Midbrain (tissue), 1 donor: ENCODE measurements around the gene ATP9A.
"Not testable (repeated sequence)": the region's sequence is repeated elsewhere in the genome, so short reads cannot be mapped to it uniquely, and the experiment has no call there.

ENCODE experiments used
- DNase-seq: peaks from one replicate; lab custom pipeline; 2025; lab: John Stamatoyannopoulos, UW

The ATP9A gene

DNA sequence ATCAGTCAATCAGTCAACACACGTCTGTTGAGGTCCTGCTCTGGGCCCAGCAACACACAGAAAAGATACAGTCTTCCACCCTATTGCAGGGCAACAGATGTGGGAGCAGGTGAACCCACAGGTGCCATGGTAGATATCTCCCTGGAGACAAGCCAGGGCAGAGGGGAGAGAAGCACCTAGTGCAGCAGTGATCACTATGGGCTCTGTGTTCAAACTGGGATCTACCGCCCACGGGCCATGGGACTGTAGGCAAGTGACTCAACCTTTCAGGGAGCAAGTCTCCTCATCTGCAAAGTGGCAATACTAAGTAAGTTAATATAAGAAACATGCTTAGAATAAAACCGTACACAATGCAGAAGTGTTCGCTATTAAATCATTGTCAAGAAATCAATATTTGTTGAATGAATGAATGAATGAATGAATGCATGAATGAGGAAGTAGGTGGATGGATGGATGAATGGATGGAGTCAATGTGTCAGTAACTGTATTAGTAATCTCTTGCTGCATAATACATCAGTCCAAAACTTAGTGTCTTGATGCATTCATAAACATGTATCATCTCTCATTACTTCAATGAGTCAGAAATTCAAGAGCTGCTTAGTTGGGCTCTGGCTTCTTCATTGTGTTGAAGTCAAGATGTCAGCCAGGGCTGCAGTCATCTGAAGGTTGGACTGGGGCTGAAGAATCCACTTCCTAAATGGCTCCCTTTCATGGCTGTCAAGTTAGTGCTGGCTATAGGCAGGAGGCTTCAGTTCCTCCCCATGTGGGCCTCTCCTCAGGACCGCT is 193.7 kb downstream of the ATP9A start:
- DNase-seq = no peak

DNA sequence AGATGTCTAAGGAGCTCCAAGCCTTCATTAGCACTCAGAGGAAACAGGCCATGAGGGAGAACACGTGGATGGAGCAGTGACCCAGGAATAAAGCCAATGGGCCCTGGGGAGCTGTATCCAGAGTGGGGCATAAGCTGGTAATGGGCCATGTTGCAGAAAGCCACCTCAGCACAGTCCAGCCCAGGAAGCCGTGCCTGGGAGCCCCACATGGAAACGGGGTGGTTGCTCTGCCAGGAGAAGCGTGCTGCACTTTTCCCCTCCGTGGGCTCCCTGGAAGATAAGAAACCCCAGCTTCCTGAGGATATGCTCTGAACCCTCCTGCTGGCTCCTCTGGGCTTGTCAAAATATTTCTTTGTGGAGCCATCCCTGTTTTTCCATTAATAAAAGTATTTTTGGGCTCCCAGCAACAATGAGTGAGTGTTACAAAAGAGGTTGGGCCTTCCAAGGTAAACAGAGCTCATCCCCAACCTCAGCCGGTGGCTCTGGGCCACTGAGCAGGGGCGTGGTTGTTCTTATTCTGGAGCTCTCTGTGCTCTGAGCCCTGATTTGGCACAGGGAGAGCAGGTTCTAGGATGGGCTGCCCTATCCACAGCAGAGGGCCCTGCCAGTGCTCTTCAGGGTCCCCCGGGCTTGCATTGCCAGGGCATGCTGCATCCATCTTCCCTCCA is 194.5 kb downstream of the ATP9A start:
- DNase-seq = no peak

DNA sequence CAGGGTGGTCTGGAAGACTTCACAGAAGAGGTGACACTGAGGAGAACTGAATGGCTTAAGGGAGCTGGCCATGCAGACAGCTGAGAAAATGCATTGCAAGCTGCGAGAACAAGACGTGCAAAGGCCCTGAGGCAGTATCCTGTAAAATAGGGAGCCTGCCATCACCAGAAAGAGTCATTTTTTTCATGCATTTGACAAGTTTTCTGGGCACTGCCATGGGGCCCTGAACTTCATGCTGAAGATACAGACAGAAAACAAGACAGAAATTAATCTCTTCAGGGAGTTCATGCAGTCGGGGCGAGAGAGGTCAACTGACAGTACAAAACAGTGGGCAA is 196.8 kb downstream of the ATP9A start:
- DNase-seq = no peak

DNA sequence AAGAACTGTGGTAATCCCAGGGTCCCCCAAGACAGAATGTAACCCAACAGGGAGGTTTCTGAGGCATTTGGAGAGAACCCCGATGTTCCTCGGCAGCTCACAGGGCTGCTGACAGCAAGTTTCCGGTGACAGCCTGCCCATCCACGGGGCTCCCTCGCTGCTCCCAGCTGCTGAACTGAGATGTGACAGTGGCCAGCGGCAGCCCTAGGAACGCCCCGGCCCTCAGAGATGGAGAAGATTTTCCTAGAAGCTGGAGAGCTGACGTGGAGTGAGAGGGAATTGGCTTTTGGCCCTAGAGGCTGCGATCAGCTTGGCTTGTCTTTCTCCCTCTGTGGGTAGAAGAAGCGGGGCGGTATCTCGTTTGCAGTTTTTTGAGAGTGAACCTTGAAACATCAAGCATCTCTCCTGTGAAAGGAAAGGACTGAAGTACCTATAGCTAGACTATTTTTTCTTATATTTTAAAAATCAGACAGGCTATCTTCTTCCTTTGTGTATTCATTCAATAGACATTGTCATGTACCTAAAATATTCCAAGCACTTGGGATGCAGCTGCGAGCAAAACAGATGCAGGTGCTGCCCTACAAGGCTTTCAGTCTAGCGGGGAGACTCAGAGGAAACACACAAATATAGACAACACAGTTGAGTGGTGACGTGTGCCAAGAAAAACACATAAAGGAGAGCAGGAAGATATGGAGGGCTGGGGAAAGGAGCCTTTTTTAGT is 197.3 kb downstream of the ATP9A start:
- no peak for DNase-seq

DNA sequence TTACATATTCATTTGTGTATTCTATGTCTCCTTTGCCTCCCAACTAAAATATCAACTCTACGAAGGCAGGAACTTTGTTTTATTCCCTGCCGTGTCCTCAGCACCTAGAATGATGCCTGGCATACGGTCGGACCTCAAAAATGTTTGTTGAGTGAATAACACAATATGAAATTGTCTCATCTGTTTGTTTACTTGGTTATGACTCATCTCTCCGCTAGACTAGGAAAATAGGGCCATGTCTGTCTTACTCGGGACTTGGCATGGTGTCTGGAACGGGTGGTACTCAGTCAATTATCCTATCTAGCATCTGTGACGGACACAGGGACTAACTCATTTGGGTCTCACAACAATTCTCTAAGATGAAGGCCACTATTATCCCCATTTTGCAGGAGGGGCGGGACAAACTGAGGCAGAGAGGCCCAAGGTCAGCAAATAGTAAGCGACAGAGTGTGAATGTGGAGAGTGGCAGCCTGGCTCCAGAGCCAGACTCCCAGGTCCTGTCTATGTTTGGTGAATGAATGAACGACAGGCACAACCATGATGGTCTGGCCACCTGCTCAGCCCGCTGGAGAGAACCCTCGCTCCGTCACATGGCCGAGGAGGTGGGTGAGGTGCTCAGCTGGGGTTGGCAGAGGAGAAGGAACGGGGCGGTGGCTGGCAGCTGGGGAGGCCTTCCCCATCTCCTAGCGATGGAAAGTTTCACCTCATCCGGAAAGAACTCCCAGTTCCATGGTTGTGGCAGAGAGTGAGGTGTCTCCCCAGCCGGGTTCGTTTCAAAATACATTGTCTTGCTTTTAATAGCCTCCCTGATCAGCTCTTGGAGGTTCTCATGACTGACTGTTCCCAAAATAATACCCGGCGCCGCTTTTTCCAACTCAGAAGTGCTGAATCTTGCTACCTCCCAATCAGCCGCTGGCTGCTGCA is 198.1 kb downstream of the ATP9A start:
- DNase-seq = no peak

DNA sequence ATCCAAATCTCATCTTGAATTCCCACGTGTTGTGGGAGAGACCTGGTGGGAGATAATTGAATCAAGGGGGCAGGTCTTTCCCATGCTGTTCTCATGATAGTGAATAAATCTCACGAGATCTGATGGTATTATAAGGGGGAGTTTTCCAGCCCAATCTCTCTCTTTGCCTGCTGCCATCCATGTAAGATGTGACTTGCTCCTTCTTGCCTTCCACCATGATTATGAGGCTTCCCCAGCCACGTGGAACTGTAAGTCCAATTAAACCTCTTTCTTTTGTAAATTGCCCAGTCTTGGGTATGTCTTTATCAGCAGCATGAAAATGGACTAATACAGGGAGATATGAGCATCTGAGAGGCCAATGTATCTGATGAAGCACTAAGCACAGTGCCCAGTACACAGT is 199.7 kb downstream of the ATP9A start:
- not testable (repeated sequence) for DNase-seq

DNA sequence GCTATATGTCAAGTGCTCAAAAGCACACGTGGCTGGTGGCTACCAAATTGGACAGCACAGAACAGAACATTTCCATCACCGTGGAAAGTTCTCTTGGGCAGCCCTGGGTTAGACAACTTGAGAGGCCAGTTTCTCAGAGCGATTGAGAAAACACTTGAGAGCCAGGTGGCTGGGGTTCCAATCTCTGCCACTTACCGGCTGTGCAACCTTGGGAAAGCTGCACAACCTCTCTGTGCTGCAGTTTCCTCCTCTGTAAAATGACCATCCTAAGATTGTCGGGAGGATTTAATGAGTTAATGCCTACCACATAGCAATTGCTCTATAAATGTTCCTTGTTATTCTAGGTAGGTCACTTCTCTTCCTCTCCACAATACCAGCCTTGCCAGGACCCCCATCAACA is 200.6 kb downstream of the ATP9A start:
- no peak for DNase-seq

DNA sequence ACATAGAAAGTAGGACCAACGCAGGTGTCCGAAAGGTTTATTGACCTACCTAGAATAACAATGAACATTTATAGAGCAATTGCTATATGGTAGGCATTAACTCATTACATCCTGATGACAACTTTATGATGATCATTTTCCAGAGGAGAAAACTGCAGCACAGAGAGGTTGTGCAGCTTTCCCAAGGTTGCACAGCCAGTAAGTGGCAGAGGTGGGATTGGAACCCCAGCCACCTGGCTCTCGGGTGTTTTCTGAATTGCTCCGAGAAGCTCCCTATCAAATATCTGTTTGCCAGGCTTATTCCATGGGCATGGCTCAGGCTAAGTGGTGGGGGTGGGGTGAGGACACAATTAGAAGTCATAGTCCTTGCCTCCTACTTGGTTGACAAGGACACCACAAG is 201.6 kb downstream of the ATP9A start:
- DNase-seq = no peak

DNA sequence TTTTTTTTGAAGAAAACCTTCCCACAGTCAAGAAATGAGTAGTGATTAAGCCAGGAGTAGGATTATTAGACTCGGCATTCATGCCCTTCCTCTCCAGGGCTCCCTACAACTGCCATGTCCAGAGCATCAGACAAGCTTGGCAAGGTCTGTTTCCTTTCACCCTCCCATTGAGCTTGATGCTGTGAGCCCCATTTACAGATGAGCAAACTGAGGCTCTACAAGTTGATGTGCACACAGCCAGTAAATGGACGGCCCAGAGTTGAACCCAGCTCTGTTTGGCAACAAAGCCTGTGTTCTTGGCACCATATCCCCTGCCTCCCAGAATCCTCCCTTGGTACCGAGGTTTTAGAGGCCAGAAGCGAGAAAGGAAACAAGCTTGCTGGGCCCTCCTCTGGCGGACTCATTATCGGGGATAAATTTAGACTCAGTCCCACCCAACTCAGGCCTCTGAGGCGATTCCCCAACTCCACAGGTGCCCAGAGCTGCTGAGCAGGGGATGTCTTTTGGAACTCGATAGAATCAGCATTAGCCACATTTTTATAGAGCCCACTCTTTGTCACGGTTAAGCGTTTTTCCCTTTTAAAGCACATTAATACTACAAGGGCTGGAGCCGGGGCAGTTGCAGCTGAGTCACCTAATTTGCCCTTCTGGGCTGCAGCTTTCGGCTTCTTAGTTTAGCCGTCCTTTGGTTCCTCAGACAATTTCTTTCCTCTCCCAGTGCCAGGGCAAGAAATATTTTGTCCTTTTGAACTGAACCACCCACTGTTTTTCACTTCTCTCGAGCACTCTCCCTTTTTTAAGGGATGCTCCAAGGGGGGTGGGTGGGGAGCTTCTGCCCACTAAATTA is 202.7 kb downstream of the ATP9A start:
- DNase-seq = no peak

DNA sequence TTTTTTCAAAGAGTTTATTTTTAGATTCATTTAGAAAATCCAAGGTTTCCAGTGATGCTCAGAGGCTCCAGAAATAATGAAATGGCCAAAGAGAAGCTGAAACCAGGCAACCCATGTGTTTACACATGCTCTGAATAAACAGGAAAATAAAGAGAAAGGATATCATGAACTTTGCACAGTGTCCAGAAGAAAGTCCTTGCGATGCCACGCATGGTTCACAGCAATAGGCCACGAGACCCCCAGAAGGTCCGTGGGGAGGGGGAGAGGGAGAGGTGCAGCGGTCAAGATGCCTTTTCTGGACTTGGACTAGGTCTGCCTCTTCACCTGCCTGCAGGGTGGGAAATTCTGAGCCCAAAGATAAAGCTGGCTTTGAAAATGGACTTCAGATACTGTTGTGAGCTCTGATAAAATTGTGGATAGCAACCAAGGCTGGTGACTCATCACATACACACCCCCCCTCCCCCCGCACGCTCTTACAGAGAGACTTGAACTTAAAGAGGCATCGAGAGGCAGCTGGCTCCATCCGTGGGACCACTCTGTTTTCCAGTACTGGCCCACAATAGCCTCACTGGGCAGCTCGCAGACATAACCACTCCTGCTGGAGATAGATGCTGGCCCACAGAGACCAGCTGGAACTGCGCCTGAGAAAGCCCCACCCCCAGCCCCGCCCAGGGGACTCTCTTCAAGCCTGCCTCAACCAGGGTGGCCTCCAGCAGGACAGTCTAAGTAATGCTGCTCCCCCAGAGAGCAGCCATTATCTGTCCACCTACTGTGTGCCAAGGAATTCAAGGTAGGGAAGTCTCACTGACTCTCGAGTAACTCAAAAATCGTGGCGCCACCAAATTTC is 204.5 kb downstream of the ATP9A start:
- DNase-seq = no peak

DNA sequence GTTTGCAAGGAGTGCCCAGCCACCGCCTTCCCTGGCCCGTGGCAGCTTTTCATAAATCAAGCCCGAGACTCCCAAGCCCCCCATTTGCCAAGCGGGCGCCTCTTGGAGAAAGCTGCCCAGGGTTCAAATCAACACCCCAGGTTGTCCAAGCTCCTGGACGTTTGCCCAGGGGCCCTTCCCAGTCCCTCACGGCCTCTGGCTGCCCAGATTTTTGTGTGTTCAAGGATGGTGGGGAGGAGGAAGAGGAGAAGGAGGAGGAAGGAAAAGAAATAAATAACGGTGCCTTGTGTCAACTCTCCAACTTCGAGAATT is 205.1 kb downstream of the ATP9A start:
- DNase-seq = no peak

DNA sequence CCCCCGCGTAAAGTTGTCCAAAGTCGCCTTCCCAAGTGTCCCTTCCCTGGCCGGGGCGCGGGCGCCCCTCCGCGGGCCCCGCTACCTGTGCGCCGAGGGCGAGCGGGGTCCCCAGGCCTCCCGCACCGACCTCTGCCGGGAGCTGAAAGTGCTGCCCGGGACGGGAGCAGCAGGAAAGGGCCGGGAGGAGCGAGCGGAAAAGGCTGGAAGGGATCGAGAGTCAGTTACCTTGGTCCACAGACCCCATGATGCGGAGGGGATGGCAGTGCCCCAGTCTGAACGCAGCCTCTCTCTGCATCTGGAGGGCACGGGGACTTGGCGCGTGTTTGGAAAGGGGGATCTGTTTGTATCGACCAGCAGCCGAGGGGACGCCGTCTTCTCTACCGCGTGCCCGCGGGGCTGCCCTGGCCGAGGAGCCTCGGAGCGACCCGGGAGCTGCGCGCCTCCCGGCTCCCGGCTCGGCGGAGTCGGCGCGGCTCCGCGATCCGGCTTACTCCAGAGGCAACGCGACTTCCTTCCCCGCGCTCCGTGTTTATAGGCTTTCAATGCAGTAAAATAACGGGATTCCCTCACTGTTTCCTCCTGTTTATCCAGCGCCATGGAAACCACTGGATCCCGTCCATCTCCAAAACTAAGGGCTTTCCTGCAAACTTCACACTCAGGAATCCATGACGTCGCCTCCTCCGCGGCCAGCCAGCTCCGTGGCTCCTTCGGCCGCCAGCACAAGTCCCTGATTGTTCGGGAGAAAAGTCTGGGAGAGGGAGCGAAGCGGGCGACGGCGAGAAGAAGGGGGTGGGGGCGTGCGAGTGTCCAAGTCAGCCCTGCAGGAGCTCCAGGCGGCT is 205.6 kb downstream of the ATP9A start:
- DNase-seq = peak; percentile 76

DNA sequence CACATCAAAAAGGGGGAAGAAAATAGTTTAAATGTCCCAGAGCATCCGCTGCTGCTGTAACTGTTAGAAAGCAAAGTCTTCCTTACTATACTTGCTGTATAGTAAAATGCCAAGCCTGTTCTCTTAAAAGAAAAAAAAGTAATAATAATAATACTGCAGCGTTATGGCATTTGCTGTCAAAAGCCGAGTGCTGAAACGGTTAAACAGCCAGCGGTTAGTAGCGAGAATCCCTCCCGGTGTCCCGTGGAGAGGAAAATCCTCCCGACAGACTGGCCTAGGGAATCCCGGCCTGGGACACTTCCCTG is 206.2 kb downstream of the ATP9A start:
- no peak for DNase-seq

DNA sequence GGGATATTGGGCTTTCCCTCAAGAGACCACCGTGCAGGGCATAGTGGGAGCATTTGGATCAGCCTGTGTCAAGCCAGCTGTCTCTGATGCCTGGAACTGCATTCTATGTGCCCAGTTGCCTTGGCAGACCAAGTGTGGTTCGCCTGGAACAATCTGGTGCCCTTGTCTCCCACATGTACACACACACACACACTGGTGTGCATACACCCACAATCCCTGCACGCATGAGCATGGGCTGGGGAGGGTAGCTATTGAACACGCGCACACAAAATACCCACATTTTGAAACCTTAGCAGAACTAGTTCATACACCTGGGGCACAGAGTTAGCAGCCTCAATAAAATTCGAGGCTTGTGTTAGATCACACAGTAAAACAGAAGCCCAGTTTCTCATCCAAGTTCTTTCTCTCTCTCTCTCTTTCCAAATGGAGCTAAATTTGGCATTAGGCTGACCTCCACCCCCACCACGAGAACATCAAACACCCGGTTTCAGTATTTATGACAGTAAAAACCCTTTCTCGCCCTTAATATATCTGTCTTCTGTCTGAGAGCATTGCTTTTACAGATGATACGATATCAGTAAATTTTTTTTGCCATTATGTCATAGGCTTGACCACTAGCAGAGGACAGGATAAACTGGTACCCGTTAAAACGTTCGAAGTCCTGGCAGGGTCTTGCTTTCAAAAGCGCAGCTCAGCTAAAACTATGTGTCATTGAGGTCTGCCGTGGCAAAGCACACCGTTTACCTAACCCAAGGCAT is 207.5 kb downstream of the ATP9A start:
- DNase-seq = no peak

DNA sequence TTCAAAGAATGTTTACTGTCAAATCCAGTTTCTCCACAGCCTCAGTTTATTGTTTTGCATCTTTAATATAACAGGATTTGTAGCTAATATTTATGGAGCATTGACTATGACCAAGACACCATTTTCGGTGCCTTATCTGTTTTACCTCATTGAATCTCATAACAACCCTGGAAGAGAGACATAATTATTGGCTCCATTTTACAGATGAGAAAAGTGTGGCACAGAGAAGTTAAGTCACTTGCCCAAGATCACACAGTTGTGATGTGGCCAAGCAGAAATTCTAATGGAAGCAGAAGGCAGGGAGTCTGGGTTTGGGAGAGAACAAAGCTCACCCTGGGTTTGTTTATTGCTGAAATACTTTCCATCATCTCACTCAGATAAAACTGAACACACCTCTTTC is 208.1 kb downstream of the ATP9A start:
- DNase-seq = no peak

DNA sequence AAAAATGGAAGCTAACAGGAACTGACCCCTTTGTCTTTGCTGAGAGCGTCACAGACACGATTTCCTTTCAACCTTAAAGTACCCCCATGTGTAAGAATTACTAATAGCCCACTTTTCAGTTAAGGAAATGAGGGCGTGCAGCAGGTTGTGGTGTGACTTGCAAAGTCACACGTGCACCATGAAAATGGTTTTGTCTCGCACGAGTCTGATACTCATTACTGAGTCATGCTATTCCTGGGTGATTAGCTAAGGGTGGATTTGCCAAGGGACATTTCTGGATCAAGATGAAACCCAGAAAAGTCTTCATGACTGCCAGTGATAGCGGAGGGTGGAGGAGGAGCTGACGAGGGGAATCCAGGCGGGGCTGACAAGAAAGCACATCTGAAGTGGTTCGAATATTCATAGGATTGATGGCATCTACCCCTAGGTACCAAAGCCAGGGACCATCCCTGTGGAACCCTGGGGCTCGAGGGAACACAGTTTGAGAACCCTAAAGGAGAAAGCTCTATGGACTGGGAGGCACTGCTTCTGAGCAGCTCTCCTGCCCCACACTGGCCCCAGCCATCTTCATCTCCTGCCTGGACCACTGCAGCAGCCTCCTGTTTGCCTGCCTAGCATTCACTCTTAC is 213.5 kb downstream of the ATP9A start:
- no peak for DNase-seq

DNA sequence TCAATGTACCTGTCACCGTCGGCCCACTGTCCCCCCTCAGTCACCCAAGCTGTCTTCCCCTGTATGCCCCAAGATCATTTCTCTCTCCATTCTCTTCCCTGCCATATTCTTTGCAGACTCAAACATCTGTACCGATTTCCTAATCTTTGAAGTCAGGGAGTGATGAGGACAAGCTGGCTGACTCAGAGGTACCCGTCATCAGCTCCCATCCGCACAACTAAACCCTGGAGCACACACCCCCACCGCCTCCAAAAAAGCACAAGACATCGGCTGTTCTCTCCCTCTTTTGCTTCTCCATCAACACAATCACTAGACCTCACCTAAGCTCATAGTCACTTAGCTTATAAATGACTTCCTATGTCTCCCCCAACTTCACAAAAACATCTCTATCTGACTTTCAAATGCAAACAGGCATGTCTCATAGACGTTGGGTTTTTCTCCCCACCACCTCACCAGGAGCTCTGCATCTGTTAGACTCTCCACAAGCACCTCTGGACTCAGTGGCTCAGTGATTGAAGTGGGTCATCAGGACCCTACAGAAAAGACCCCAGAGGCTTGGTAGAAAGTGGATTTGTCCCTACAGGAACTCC is 214.2 kb downstream of the ATP9A start:
- DNase-seq = no peak

DNA sequence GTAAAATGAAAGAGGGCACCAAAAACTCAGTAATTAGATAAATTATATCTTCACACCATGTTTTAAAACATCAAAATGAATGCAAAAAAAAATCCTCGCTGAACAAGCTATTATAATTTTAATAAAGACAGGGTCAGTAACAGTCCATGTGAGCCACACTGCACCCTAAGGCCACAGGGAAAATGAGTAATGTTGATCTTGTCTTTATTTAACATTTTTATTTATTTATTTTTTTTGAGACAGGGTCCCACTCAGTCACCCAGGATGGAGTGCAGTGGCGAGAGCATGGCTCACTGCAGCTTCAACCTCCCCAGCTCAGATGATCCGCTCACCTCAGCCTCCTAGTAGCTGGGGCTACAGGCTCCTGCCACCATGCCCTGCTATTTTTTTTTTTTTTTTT is 217.0 kb downstream of the ATP9A start:
- no peak for DNase-seq
